ENCODE measurements around the gene MTFR2. TPM values are rescaled to one million over a fixed set of nuclear protein-coding genes. Genes with fewer than 3 reads are reported as not detected.

Gene MTFR2
- total RNA-seq, 2 experiments from 2014 or later = 1.1 to 1.2 TPM

- Mint-ChIP-seq H3K27me3 (no peaks in the 10 kb centered on the region), H3K4me3 (no peak overlapping the region), H3K9me3 (no peaks in the 10 kb centered on the region), H3K27ac (no peak overlapping the region), H3K4me1 (ENCODE audit: low read depth) (no peaks in the 10 kb centered on the region), H3K36me3 (ENCODE audit: low read depth) (no peaks in the 10 kb centered on the region)
- no peaks in the 10 kb centered on the region for H3K9me3 ChIP-seq (ENCODE audit: control insufficient read depth in 1 of 2, insufficient read depth in 1 of 2, low read length in 2 of 2)
- H3K36me3 ChIP-seq (ENCODE audit: insufficient read depth, low read length) = no peaks in the 10 kb centered on the region
- ATAC-seq (ENCODE audit: poor library complexity) (no peak), DNase-seq (no peak)
- CTCF ChIA-PET = no interaction called here
- no peaks in the 10 kb centered on the region for H3K27me3 ChIP-seq (ENCODE audit: control insufficient read depth in 1 of 2, insufficient read depth in 2 of 2, low read length in 2 of 2)
- H3K4me1 ChIP-seq (ENCODE audit: insufficient read depth, low read length) = no peaks in the 10 kb centered on the region
- TF ChIP-seq, protein P1, sequence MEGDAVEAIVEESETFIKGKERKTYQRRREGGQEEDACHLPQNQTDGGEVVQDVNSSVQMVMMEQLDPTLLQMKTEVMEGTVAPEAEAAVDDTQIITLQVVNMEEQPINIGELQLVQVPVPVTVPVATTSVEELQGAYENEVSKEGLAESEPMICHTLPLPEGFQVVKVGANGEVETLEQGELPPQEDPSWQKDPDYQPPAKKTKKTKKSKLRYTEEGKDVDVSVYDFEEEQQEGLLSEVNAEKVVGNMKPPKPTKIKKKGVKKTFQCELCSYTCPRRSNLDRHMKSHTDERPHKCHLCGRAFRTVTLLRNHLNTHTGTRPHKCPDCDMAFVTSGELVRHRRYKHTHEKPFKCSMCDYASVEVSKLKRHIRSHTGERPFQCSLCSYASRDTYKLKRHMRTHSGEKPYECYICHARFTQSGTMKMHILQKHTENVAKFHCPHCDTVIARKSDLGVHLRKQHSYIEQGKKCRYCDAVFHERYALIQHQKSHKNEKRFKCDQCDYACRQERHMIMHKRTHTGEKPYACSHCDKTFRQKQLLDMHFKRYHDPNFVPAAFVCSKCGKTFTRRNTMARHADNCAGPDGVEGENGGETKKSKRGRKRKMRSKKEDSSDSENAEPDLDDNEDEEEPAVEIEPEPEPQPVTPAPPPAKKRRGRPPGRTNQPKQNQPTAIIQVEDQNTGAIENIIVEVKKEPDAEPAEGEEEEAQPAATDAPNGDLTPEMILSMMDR (IDR thresholded peaks at IDR 0.05) = no peak
- H3K27ac ChIP-seq (ENCODE audit: low read depth in 1 of 2, low read length in 2 of 2) = no peak overlapping the region
- intact Hi-C loops (cut with DNase I, micrococcal nuclease) = no loop called here
- no peak overlapping the region for H3K4me3 ChIP-seq (ENCODE audit: low read length)
- POLR2A ChIA-PET = no interaction called here
These were observed 41.3 kb downstream of the MTFR2 start for GRCh38 chr6:136208783-136209182.

DNA sequence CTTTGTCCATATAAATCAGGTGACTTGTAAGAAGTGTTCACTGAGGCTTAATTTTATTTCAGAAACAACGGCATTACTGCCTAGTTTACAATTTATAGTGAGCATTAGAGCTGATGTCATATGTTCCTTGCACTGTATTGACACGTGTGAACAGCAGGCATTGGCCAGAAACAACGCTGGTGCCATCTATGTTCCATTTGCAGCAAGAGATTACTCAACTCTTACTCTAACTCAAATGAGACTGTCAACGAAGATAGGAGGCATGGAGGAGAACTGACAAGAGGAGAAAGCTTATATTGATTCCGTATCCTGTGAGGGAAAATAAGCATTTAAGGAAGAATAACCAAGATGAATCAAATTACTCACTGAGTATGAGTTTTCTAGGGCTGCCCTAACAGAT lies 48.4 kb downstream of the MTFR2 start:
- DNase-seq = no peak
- intact Hi-C loops (cut with DNase I, micrococcal nuclease) = no loop called here
- CTCF ChIA-PET = interaction anchor here (1.3 to 1.6 kb wide), 2 partner anchors 9 to 25 kb away, joined by 4 read pairs; no protein-coding TSS in a partner anchor

DNA sequence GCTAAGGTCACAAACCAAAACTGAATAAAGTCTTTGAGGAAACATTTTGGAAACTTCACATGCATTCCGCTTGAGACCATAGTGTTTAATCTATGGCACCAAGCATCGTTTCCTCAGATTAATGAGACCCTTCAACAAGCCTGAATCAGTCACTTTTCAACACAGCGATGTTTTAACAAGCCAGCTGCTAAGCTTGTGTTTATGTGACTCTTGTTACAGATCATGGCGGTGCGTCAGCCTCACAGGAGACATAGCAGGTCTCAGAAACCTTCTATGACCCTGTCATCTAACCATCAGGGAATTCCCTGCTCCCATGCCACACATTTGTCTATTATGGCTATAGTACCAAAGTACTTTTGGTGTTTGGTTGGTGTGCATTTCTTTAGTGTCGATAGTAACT lies 57.2 kb downstream of the MTFR2 start:
- Histone ChIP-seq H3K9me3 (ENCODE audit: control insufficient read depth in 1 of 2, insufficient read depth in 1 of 2, low read length in 2 of 2) (peaks cover 0 to 6% of the 10 kb centered on the region in 2 experiments), H3K27ac (ENCODE audit: low read depth in 1 of 2, low read length in 2 of 2) (no peak overlapping the region), H3K27me3 (ENCODE audit: control insufficient read depth in 1 of 2, insufficient read depth in 2 of 2, low read length in 2 of 2) (no peaks in the 10 kb centered on the region), H3K36me3 (ENCODE audit: insufficient read depth, low read length) (no peaks in the 10 kb centered on the region), H3K4me3 (ENCODE audit: low read length) (no peak overlapping the region), H3K4me1 (ENCODE audit: insufficient read depth, low read length) (no peaks in the 10 kb centered on the region)
- intact Hi-C loops (cut with DNase I, micrococcal nuclease) = no loop called here
- no peaks in the 10 kb centered on the region for H3K36me3 Mint-ChIP-seq (ENCODE audit: low read depth)
- POLR2A ChIA-PET = no interaction called here
- ATAC-seq (ENCODE audit: poor library complexity) (no peak), DNase-seq (no peak)
- no peaks in the 10 kb centered on the region for H3K4me1 Mint-ChIP-seq (ENCODE audit: low read depth)
- H3K4me3 Mint-ChIP-seq = no peak overlapping the region
- CTCF ChIA-PET = interaction anchor here (0.9 kb wide), 1 partner anchor 10 kb away, joined by 4 read pairs; no protein-coding TSS in a partner anchor
- no peaks in the 10 kb centered on the region for H3K9me3 Mint-ChIP-seq
- TF ChIP-seq, protein P1 (IDR thresholded peaks at IDR 0.05) = no peak
- H3K27me3 Mint-ChIP-seq = peaks cover 4% of the 10 kb centered on the region
- H3K27ac Mint-ChIP-seq = no peak overlapping the region

More for the DNA sequence above, 48.4 kb downstream of the MTFR2 start:
- no peak overlapping the region for H3K27ac Mint-ChIP-seq
- no peak for ATAC-seq (ENCODE audit: poor library complexity)
- no peaks in the 10 kb centered on the region for H3K9me3 Mint-ChIP-seq
- Histone ChIP-seq H3K9me3 (ENCODE audit: control insufficient read depth in 1 of 2, insufficient read depth in 1 of 2, low read length in 2 of 2) (no peaks in the 10 kb centered on the region), H3K27ac (ENCODE audit: low read depth in 1 of 2, low read length in 2 of 2) (no peak overlapping the region), H3K36me3 (ENCODE audit: insufficient read depth, low read length) (no peaks in the 10 kb centered on the region), H3K4me1 (ENCODE audit: insufficient read depth, low read length) (no peaks in the 10 kb centered on the region), H3K27me3 (ENCODE audit: control insufficient read depth in 1 of 2, insufficient read depth in 2 of 2, low read length in 2 of 2) (no peaks in the 10 kb centered on the region), H3K4me3 (ENCODE audit: low read length) (no peak overlapping the region)
- H3K4me1 Mint-ChIP-seq (ENCODE audit: low read depth) = no peaks in the 10 kb centered on the region
- H3K4me3 Mint-ChIP-seq = no peak overlapping the region
- H3K27me3 Mint-ChIP-seq = no peaks in the 10 kb centered on the region
- H3K36me3 Mint-ChIP-seq (ENCODE audit: low read depth) = no peaks in the 10 kb centered on the region
- POLR2A ChIA-PET = no interaction called here
- TF ChIP-seq, protein P1 (IDR thresholded peaks at IDR 0.05) = no peak
